HepG2 (cell line): ENCODE results near the gene AGAP3. TPM values are rescaled to one million over a fixed set of nuclear protein-coding genes. Genes with fewer than 3 reads are reported as not detected.

ENCODE experiments used
- ATAC-seq: fragments of 200-7000 bp; cut with Tn5 transposase; 3 replicates; pipeline ENCODE4 v1.9.1; 2020; ENCODE audit warnings: mild to moderate bottlenecking, moderate library complexity
- BruUV-seq: library from RNA; stranded (reverse); fragments of 400-500 nt; replicated peaks from 2 replicates; lab custom pipeline; 2021; lab: Mats Ljungman, UMichigan
- CTCF ChIA-PET: fragments of 300-600 bp; formaldehyde crosslinking; extraction: SDS; loops from one replicate; lab custom pipeline; 2021; ENCODE audit warnings: low total read pairs, inconsistent platforms, low intra/inter-chr PET ratio; lab: Yijun Ruan, JAX
- POLR2A ChIA-PET: fragments of 350-600 bp; sonication (Branson Sonifier 250); formaldehyde crosslinking; loops from one replicate; lab custom pipeline; 2020; ENCODE audit warnings: antibody characterized with exemption, inconsistent platforms; lab: Yijun Ruan, JAX
- DNase-seq: peaks from one replicate; pipeline ENCODE4 v3.0.0-alpha.2; 2015; ENCODE audit warnings: low spot score
- FAIRE-seq: peaks from 3 replicates; lab custom pipeline; 2011; peaks lifted over from hg19 to GRCh38; lab: Jason Lieb, UNC
- H2AFZ ChIP-seq: one replicate; pipeline ENCODE4 v1.6.1; 2011; ENCODE audit warnings: low read length, inconsistent platforms
- H3K27ac ChIP-seq: fragments of 300-600 bp; 3 replicates; pipeline ENCODE4 v1.8.0; 2011; ENCODE audit warnings: mixed run types, mild to moderate bottlenecking, mixed read lengths, low read length, inconsistent platforms; ENCODE audit not compliant: insufficient read depth; ENCODE audit errors: extremely low read length
- H3K27me3 ChIP-seq, 2 experiments: fragments of 200-600 bp in 1 of 2; 2 replicates in 1 of 2; 3 replicates in 1 of 2; pipeline versions ENCODE4 v1.6.0 to v1.8.0; 2011; ENCODE audit warnings: low read length in 2 of 2, mild to moderate bottlenecking in 2 of 2, moderate library complexity in 2 of 2, inconsistent platforms in 1 of 2; ENCODE audit not compliant: insufficient read depth in 2 of 2, control insufficient read depth in 1 of 2
- H3K36me3 ChIP-seq, 2 experiments: fragments of 200-600 bp in 1 of 2; replicated peaks in 1 of 2; 2 replicates in 1 of 2; 3 replicates in 1 of 2; pipeline versions ENCODE4 v1.5.1 to v1.8.0; 2011; ENCODE audit warnings: low read length in 2 of 2, inconsistent platforms in 1 of 2; ENCODE audit not compliant: insufficient read depth in 2 of 2, control insufficient read depth in 1 of 2
- H3K4me1 ChIP-seq: 2 replicates; pipeline ENCODE4 v1.5.1; 2012; ENCODE audit warnings: low read length, inconsistent platforms; ENCODE audit not compliant: insufficient read depth
- H3K4me2 ChIP-seq: 2 replicates; pipeline ENCODE4 v1.6.0; 2011; ENCODE audit warnings: low read depth, low read length, inconsistent platforms
- H3K4me3 ChIP-seq, 3 experiments: fragments of 200-600 bp in 1 of 3; sonication (generic), shearing (Covaris generic) in 1 of 3; replicated peaks in 1 of 3; 2 replicates each; pipeline ENCODE4 v1.5.1; 2011 to 2016; ENCODE audit warnings: low read length in 3 of 3, inconsistent platforms in 2 of 3, low read depth in 2 of 3, mild to moderate bottlenecking in 2 of 3, control low read depth in 1 of 3, mixed read lengths in 1 of 3; ENCODE audit not compliant: insufficient read depth in 1 of 3
- H3K79me2 ChIP-seq: one replicate; pipeline ENCODE4 v1.6.1; 2011; ENCODE audit warnings: low read length, inconsistent platforms; ENCODE audit not compliant: insufficient read depth
- H3K9ac ChIP-seq: 2 replicates; pipeline ENCODE4 v1.6.0; 2011; ENCODE audit warnings: mild to moderate bottlenecking, low read depth, low read length, inconsistent platforms; ENCODE audit not compliant: insufficient read depth
- H3K9me3 ChIP-seq: 2 replicates; pipeline ENCODE4 v1.5.1; 2012; ENCODE audit warnings: mild to moderate bottlenecking, low read length
- H4K20me1 ChIP-seq: 2 replicates; pipeline ENCODE4 v1.6.0; 2011; ENCODE audit warnings: inconsistent platforms, mild to moderate bottlenecking, low read length, moderate library complexity; ENCODE audit not compliant: insufficient read depth
- AKAP8 ChIP-seq: sonication (generic); formaldehyde crosslinking; IDR thresholded peaks from 2 replicates; pipeline ENCODE4 v1.5.1; 2020; ENCODE audit warnings: mild to moderate bottlenecking, missing genetic modification reagents
- BORCS8-MEF2B ChIP-seq: sonication (generic); formaldehyde crosslinking; IDR thresholded peaks from 2 replicates; pipeline ENCODE4 v1.8.0; 2022; ENCODE audit warnings: mild to moderate bottlenecking, missing genetic modification reagents
- CBFB ChIP-seq: sonication (generic); formaldehyde crosslinking; IDR thresholded peaks from 2 replicates; pipeline ENCODE4 v1.4.0; 2020; ENCODE audit warnings: missing genetic modification reagents
- CENPBD1 ChIP-seq: sonication (generic); formaldehyde crosslinking; IDR thresholded peaks from 2 replicates; pipeline ENCODE4 v1.8.0; 2022; ENCODE audit warnings: missing genetic modification reagents, low read depth, mild to moderate bottlenecking, borderline replicate concordance
- HNF4A ChIP-seq: sonication (generic); formaldehyde crosslinking; IDR thresholded peaks from 2 replicates; pipeline ENCODE4 v1.4.0; 2020; ENCODE audit warnings: missing genetic modification reagents
- NFYB ChIP-seq: sonication (generic); formaldehyde crosslinking; IDR thresholded peaks from 2 replicates; pipeline ENCODE4 v1.4.0; 2020; ENCODE audit warnings: missing genetic modification reagents
- POLR2AphosphoS5 ChIP-seq: IDR thresholded peaks from 2 replicates; pipeline ENCODE4 v1.6.1; 2012; ENCODE audit warnings: low read depth, low read length
- RFXAP ChIP-seq: sonication (generic); formaldehyde crosslinking; IDR thresholded peaks from 2 replicates; pipeline ENCODE4 v1.4.0; 2020; ENCODE audit warnings: missing genetic modification reagents, borderline replicate concordance
- RNF2 ChIP-seq: fragments of 450-650 bp; conservative IDR thresholded peaks from 2 replicates; pipeline ENCODE4 v1.6.1; 2016; ENCODE audit warnings: low read depth
- SNAPC2 ChIP-seq: sonication (generic); formaldehyde crosslinking; IDR thresholded peaks from 2 replicates; pipeline ENCODE4 v1.8.1; 2022; ENCODE audit warnings: mild to moderate bottlenecking, missing genetic modification reagents
- SOX13 ChIP-seq, 3 experiments: fragments of 450-650 bp in 1 of 3; sonication (generic) in 1 of 3; formaldehyde crosslinking in 1 of 3; IDR thresholded peaks in 2 of 3; conservative IDR thresholded peaks in 1 of 3; 2 replicates each; pipeline versions ENCODE4 v1.5.0 to v1.6.1; 2016 to 2020; ENCODE audit warnings: antibody characterized with exemption in 1 of 3, mild to moderate bottlenecking in 1 of 3, missing compliant biosample characterization in 1 of 3, missing genetic modification reagents in 1 of 3, moderate library complexity in 1 of 3
- TBX3 ChIP-seq: fragments of 450-650 bp; IDR thresholded peaks from 2 replicates; pipeline ENCODE4 v1.6.1; 2017; ENCODE audit warnings: antibody characterized with exemption, mild to moderate bottlenecking, inconsistent platforms, borderline replicate concordance
- TEAD2 ChIP-seq: sonication (generic); formaldehyde crosslinking; IDR thresholded peaks from 2 replicates; pipeline ENCODE4 v1.9.0; 2021; ENCODE audit warnings: missing genetic modification reagents
- ZNF264 ChIP-seq: sonication (generic); formaldehyde crosslinking; IDR thresholded peaks from 2 replicates; pipeline ENCODE4 v1.4.0; 2020; ENCODE audit warnings: missing genetic modification reagents
- ZNF562 ChIP-seq: sonication (generic); formaldehyde crosslinking; IDR thresholded peaks from 2 replicates; pipeline ENCODE4 v1.8.0; 2022; ENCODE audit warnings: missing genetic modification reagents, borderline replicate concordance
- ZNF7 ChIP-seq: IDR thresholded peaks from 2 replicates; pipeline ENCODE4 v1.6.1; 2016; ENCODE audit warnings: missing biosample characterization, missing genetic modification reagents
- ZZZ3 ChIP-seq: sonication (generic); formaldehyde crosslinking; IDR thresholded peaks from 2 replicates; pipeline ENCODE4 v1.4.0; 2020; ENCODE audit warnings: missing genetic modification reagents, mild to moderate bottlenecking, borderline replicate concordance
- WGBS: methylation state at CpG from one replicate; pipeline ENCODE4 v1.1.6; 2017; ENCODE audit warnings: low lambda C conversion rate; 5-methylcytosine and 5-hydroxymethylcytosine counted together
- in situ Hi-C: cut with HindIII; loops from 2 replicates; pipeline ENCODE4 v1.10.0; 2017; ENCODE audit warnings: low pct_unique_long_range_greater_than_20kb; ENCODE audit not compliant: extremely low pct_ligation_motif_present
- intact Hi-C: fragments of 100-400 bp; cut with micrococcal nuclease; formaldehyde crosslinking; loops from one replicate; pipeline ENCODE4 v1.10.0; 2022; ENCODE audit not compliant: unreplicated experiment
- polyA plus RNA-seq, 8 experiments: library from polyadenylated mRNA; depleted of rRNA in 3 of 8; stranded (reverse) in 7 of 8; unstranded in 1 of 8; fragments of >200 nt; fragmentation: Illumina TruSeq in 4 of 8; extraction: Trizol in 4 of 8; gene quantifications; 2 replicates each; pipeline versions ENCODE4 v1.2.1 to v1.2.3, GENCODE V29; 2011 to 2016; ENCODE audit warnings: low read depth in 4 of 8, missing spikeins in 1 of 8, mixed read lengths in 1 of 8; ENCODE audit not compliant: insufficient read depth in 1 of 8
- total RNA-seq, 5 experiments: library from RNA; depleted of rRNA; stranded (reverse); fragments of >200 nt; fragmentation: Illumina TruSeq; extraction: Trizol; gene quantifications; 2 replicates each; pipeline ENCODE4 v1.2.3, GENCODE V29; 2016; ENCODE audit warnings: low read depth in 1 of 5

Gene AGAP3
- total and polyA plus RNA-seq, 2 of the 13 experiments (the other 11 are each of a cell fraction or from before 2014, with no cell fraction given): 31.3 to 61.4 TPM

- CTCF ChIA-PET: no interaction called here
- intact Hi-C loops: no loop called here
- ATAC-seq: no peak
- Histone ChIP-seq H3K36me3 (0 out of 5 replicates have a peak, but pooled peaks cover 0 to 2% of the 10 kb centered on the region in 2 experiments), H3K9ac (no peak overlapping the region), H3K9me3 (no peaks in the 10 kb centered on the region), H4K20me1 (no peaks in the 10 kb centered on the region), H2AFZ (no peak overlapping the region), H3K4me1 (peaks cover 16% of the 10 kb centered on the region), H3K79me2 (no peaks in the 10 kb centered on the region), H3K27me3 (peaks cover 1 to 12% of the 10 kb centered on the region in 2 experiments; a peak in 3 of 5 replicates), H3K27ac (no peak overlapping the region), H3K4me3 (no peak overlapping the region), H3K4me2 (no peak overlapping the region)
- in situ Hi-C loops: no loop called here
- POLR2A ChIA-PET: no interaction called here
- DNase-seq: no peak
- no peak for FAIRE-seq
- no TSS peak for BruUV-seq
- WGBS: 100% methylated on average over 3 of the region's 4 CpGs
- TF ChIP-seq ZNF264 (CRISPR knock-in tag) (no peak), RNF2 (no peak), HNF4A (CRISPR knock-in tag) (no peak), TBX3 (no peak), ZZZ3 (CRISPR knock-in tag) (no peak), AKAP8 (CRISPR knock-in tag) (no peak), SOX13 (IDR thresholded peaks at IDR 0.05) (no peak), SOX13 (CRISPR knock-in tag; conservative IDR thresholded peaks at IDR 0.05 in 1 of 2, IDR thresholded peaks at IDR 0.05 in 1 of 2) (no peak), SNAPC2 (CRISPR knock-in tag) (no peak), RFXAP (no peak), TEAD2 (CRISPR knock-in tag) (no peak), BORCS8-MEF2B (CRISPR knock-in tag) (no peak), NFYB (CRISPR knock-in tag) (no peak), CENPBD1 (CRISPR knock-in tag) (no peak), ZNF562 (CRISPR knock-in tag) (no peak), POLR2AphosphoS5 (no peak), CBFB (CRISPR knock-in tag) (no peak), ZNF7 (CRISPR knock-in tag) (no peak)
- TF ChIP-seq, all 625 proteins: peak for 0
Observed at GRCh38 chr7:151053096-151053495, 33.2 kb upstream of the AGAP3 start.
